Stimulated activated CD8-positive, alpha-beta memory T cell treated with anti-CD3 and anti-CD28 coated beads, Interleukin-15, amount 100 ng/mL, for 48 hours (primary cell): Measurements from ENCODE around the gene FCER2.

Source experiments
- DNase-seq, 2 donors: peaks; one replicate each; pipeline ENCODE4 v3.0.0-alpha.2; 2020; ENCODE audit warnings: low read depth in 2 of 2

The FCER2 gene

GRCh38 chr19:7733376-7733775 lies 31.4 kb upstream of the FCER2 start:
- no peak for DNase-seq

GRCh38 chr19:7732045-7732444 lies 30.1 kb upstream of the FCER2 start, which contains the start of gene CLEC4G:
Gene CLEC4G (minus strand): TSS chr19:7732110. CDS start chr19:7732102, 8 bp downstream.
- DNase-seq, result no peak

GRCh38 chr19:7731615-7732014 lies 29.7 kb upstream of the FCER2 start:
- DNase-seq, result no peak

GRCh38 chr19:7731218-7731595 lies 29.3 kb upstream of the FCER2 start:
- DNase-seq, result no peak

GRCh38 chr19:7730286-7731217 lies 28.6 kb upstream of the FCER2 start:
- DNase-seq, result no peak

GRCh38 chr19:7729831-7730285 lies 27.9 kb upstream of the FCER2 start:
- no peak for DNase-seq

GRCh38 chr19:7729211-7729610 lies 27.3 kb upstream of the FCER2 start:
- DNase-seq, result no peak

GRCh38 chr19:7725791-7726190 lies 23.9 kb upstream of the FCER2 start:
- DNase-seq, result no peak

GRCh38 chr19:7722231-7722651 lies 20.3 kb upstream of the FCER2 start:
- no peak for DNase-seq

GRCh38 chr19:7720351-7720750 lies 18.4 kb upstream of the FCER2 start:
- no peak for DNase-seq

GRCh38 chr19:7718668-7719067 lies 16.7 kb upstream of the FCER2 start:
- no peak for DNase-seq

GRCh38 chr19:7716762-7717161 lies 14.8 kb upstream of the FCER2 start:
- DNase-seq, result no peak

GRCh38 chr19:7715671-7716070 lies 13.7 kb upstream of the FCER2 start:
- no peak for DNase-seq

- DNase-seq, result no peak
Observed at GRCh38 chr19:7710616-7711015, 8.7 kb upstream of the FCER2 start.

GRCh38 chr19:7709932-7710460 lies 8.1 kb upstream of the FCER2 start:
- no peak for DNase-seq

GRCh38 chr19:7706955-7707456 lies 5.1 kb upstream of the FCER2 start:
- no peak for DNase-seq

GRCh38 chr19:7706188-7706954 lies 4.4 kb upstream of the FCER2 start:
- DNase-seq, result no peak

- DNase-seq, result peak; percentile 71 to 72
Observed at GRCh38 chr19:7705387-7706187, 3.7 kb upstream of the FCER2 start.

- no peak for DNase-seq
Observed at GRCh38 chr19:7704280-7705060, 2.5 kb upstream of the FCER2 start.

GRCh38 chr19:7703332-7703731 lies 1.4 kb upstream of the FCER2 start:
- DNase-seq, result no peak
